Inferior parietal cortex (tissue), 1 donor: ENCODE measurements around the gene ITPA.

Source experiments
- DNase-seq: peaks from one replicate; pipeline ENCODE4 v3.0.0-alpha.2; 2016; ENCODE audit errors: extremely low spot score

The ITPA gene

DNA sequence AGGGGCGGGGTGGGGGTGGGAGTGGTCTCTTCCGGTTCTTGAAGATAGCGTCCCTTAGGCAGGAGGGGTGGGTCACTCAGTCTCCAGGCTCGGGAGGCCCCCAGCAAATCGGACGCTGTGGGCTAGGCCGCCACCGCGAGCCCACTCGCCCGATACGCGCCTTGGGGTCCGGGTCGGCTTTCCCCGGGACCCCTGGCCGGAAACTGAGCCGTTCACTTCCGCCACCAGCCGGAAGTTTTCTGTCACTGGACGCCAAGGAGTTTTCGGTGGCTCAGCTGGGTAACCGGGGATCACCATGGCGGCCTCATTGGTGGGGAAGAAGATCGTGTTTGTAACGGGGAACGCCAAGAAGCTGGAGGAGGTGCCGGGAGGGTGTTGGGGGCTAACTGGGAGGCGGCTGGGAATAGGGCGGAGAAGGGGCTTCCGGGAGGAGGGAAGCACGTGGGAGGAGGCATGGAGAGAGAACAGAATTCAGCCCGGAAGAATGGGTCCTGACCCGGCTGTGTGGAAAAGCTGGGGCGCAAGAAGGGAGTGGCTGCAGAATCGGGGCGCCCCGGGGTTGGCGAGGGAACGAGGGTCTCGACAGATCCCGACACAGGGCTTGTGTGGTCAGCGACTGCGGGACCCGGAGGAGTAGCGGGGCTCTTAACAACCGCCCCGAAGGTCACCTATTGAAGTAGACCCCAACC lies at the start of gene ITPA:
ITPA (plus strand) TSS at position 242 of the 689 bp plus-strand sequence; CDS start at position 296, 54 bp downstream.
- peak; percentile 66 for DNase-seq

DNA sequence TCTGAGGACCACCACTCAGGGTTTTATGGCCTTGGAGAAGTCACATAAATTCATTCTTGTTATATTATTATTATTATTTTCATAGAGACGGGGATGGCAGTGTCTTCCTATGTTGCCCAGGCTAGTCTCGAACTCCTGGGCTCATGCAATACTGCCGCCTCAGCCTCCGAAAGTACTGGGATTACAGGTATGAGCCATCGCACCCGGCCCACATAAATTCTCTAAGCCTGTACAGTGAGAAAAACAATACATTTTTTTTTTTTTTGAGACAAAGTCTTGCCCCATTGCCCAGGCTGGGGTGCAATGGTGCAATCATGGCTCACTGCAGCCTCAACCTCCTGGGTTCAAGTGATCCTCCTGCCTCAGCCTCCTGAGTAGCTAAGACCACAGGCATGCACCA lies 48.9 kb upstream of the ITPA start:
- no peak for DNase-seq

DNA sequence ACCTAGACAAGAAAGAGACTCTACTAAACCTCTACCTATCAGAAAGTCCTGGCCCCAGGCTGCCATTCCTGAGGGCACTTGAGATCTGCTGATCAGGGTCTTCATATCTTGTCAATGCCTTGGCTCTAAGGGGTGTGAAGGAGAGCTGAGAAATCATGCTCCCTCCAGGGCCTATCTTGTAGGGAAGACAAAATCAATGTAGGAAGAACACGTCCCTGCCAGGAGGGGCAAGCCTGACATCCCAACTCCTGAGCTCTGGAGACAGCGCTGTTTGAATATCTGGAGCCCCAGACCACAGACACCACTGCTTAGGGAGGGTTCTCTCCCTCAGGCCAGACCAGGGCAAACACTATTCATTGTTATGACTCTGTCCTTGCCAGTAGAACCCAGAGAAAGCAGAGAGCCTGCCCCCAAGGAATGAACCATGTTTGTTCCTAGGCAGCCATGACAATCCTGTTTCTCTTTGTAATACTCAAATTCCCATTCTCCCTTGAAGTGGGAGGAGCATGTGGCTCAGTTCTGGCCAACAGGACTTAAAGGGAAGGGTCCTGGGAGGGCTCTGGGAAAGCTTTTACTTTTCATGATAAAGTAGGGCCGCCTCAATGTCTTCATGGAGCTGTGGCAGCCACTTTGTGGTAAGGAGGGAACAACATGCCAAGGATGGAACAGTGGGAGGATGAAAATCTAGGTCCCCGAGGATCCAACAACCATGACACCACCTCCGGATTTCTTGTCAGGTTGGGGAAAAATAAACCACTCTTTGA lies 47.8 kb upstream of the ITPA start:
- DNase-seq = no peak

DNA sequence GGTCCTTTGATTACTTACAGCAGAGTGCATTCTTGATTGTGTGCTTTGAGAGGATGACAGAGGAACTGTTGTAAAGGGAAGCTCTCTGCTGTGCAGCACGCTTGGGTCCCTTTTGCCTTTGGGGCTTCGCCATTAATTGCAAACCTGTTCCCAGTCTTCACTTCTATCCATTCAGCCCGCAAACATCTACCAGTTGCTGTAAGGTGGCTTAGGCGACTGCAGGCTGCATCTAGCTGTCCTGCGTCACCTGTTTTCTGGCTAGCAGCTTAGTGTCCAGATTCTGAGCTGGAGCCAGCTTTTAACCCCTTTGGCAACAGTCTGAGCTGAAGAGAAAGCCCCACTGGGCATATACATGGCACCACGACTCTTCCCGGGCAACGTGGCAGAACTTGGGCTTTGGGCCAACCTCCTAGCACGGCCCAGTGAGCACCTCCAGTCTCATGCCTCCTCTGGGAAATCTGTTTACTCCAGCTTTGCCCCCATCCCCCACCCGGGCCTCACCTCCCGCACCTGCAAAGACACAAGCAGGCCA lies 47.2 kb upstream of the ITPA start:
- no peak for DNase-seq

DNA sequence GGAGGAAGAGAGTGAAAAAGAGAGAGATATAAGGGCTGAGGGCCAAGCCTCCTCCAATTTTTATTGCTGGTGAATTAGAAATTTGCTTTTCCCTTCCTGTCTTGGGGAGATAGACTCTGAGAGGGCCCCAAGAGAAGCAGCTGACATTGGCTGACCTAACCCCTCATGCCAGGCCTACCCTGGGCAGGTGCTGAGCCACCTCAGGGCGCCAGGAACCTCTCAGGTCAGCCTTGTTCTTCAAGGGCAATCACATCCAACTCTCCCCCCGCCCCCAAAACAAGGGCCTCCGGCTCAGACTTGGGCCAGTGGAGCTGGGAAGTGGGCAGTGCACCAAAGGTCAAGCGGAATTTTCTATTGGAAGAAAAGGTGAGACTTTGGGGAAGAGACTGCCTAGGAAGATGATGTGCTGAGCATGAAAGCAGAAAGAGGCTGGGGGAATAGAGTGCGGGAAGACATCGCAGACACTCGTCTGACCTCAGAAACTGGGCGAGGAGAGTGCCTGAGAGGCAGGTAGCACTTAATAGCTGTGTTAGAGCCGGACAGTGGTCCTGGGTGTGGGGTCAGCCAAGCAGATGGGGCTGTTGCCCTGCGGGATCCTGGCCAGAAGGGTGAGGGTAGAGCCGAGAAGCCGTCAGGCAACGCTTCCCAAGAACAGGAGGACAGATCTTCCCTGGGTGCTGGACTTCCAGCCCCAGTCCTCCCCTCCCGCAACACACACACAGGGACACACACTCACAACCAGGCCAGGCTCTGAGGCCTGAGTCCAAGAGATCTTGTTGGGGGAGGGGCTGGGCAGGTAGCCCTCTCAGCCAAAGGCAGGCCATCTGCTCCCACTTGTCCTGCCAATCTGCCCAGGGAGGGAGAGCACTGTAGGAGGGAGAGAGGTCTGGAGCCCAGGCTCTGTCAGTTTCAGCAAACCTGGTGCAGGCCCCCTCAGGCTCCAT lies 45.9 kb upstream of the ITPA start:
- no peak for DNase-seq

DNA sequence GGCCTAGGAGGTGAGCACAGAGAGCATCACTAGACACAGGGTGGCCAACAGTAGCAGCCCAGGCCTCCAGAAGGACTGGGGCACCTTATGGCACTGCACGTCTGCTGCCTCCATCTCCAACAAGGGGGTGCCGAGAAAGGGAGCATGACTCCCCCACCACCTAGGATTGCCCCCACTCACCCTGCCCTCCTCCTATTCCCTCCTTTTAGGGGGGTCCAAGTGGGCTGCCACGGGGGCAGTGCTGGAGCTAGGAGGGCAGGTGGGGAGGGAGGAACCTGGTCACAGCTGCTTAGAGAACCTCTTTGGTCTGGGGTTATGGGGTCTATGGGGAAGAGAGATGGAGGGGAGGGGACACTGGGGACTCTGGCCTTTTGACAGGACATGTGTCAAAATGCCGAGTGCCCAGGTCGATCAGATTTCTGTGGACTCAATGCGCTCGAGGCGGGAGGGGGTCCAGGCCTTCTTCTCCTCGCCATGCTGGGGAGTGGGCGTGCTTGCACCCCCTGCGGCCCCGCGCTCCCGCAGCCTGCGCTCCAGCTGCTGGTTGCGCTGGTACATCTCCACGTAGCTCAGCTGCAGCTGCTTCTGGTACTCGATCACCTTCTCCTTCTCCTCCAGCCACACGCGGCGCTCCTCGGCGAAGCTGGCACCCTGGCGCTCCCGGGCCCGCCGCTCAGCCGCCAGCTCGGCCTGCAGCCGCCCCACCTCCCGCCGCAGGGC lies 45.1 kb upstream of the ITPA start:
- DNase-seq = no peak

DNA sequence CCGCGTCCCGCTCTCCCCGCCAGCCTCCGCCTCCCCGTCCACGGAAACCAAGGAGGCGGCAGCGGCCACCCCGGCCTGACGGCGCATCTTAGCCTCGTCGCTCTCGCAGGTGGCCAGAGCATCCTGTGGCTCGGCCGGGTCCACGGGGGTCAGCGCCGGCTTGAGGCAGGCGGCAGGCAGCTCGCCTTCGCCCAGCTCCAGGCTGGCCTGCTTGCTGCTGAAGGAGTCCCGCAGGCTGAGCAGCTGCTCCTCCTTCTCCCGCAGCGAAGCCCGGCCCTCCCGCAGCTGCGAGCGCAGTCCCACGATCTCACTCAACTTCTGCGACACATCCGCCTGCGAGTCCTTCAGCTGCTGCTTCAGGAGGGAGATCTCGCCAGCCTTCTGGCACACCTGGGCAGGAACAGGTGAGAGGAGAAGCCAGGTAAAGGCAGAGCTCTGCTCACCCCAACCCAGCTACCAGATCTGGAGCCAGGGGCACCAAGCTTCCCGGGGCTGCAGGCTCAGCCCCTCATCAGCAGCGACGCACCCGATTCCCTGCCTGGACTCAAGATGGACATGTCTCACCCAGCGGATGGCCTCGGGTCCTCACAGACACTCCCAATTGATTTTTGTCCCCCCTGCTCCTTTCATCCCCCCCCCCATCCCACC lies 44.4 kb upstream of the ITPA start:
- DNase-seq = no peak

DNA sequence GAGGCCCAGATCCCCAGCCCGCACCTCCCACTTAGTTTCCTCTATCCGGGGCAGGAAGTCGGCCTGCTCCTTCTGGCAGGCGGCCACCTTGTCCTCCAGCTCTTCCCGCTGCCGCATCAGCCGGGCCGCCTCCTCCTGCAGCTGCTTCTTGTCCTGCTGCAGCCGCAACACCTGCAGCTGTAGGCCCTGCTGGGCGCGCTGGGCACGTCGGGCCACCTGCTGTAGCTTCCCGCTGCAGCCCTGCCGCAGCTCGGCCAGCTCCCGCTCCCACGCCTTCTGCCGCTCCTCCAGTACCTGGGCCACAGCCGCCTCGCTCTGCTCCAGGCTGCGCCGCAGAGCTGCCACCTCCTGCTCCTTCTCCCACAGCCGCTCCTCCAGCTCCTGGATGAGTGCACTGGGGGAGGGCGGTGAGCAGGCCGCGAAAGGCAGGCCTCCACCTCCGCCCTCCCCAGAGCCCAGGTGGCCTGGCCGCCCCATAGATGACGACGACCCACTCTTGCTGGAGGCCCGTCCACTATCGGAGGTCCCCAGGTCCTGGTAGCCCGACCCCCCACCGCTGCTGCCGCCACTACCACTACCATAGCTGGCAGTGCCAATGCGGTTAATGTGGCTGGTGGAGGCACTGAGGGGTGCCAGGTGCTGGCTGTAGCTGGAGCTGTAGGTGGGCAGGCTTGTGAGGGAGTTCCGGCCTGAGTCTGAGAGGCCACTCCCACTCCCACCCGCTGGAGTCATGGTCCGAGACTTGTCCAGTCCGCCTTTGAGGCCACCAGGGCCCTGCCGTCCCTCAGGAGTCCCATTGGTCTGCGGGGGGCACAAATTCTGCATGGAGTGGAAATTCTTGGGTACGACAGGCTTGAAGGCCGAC lies 43.6 kb upstream of the ITPA start:
- no peak for DNase-seq

DNA sequence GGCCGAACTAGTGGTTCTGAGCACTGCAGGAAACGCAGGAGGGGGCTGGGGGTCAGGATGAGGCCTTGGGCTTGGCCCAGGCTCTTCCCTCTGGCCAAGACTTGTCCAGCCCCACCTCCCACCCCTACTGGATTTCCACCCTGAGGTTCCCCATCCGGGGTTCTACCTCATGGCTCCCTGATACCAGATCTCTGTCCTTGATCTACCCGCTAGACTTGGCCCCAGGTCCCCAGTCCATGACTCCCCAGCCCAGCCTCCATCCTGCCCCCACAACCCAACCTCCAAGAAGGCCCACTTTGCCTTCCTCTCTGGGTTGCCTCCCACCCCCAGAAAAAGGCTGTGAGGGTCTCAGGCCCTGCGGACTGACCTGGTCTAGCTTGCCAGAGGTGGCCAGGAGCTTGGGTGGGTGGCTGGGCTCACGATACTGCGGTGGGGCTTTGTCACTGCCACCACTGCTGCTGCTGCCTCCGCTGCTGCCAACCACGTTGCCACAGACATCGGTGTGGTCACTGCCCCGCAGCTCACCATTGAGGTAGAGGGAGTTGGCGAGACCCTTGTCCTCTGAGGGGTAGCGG lies 42.9 kb upstream of the ITPA start:
- DNase-seq = no peak

DNA sequence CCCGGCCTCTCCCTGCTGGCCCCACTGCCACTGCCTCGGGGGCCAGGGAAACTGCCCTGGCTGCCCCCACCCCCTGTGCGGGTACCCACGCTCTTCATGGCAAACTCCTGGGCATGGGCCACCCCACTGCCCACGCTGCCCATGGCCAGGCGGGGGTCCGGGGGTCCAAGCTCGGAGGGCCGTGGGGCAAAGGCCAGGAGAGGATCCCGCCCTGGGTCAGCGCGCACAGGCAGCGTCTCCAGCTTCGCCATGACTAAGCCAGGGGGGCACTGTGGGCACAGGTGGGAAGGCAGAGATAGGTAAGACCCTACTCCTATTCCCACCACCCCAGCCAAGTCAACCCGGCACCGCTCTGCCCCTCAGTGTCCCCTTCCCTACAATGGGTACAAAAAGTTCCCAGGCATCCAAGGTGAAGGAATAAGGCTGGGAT lies 42.4 kb upstream of the ITPA start:
- no peak for DNase-seq

DNA sequence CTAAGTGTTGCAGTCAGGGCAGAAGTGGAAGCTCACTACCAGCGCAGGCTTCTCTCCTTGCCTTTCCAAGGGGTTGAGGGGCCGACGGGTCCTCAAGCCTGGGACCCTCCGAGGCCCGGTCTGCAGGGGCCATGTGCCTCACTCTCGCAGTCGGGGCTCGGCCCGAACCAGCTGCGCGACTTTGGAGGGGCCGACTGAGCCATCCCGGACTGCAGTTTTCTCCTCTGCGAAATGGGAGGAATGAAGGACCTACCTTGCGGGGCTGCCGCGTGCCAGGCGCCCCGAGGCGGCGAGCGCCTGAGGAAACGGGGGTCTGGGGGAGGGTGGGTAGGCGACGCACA lies 41.6 kb upstream of the ITPA start:
- no peak for DNase-seq

DNA sequence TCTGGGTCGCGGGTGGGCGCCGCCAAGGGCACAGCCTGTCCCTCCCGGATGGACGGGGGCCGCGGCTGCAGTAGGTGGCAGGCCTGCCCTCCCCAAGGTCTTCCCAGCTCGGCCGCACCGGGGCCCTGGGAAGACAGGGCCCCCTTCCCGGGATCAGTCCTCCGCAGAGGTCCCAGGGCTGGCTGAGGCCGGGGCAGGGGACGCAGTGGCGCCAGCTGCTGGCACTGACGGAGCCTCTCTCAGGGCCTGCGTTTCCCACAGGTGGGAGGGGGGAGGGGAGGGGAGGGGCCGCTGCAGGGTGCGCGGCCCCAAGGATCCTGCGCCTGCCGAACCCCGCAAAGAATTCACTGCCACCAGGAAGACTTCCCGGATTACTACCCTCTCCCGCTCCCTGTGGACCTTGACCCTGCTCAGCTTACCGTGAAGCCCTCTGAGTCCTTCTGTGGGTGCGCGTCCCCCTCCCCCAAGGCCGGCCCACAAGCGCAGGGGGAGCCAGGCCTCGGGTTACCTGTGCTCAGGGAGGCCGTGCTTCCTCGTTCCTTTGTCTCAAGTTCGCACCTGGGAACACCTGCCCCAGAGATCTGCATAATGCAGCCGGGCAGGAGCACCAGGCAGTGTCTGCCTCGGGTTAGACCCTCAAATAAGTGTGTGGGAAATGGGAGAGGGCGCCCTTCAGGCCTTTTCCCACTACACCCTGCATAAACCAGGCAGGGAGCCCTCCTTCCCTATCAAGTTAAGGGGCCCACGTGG lies 41.0 kb upstream of the ITPA start:
- no peak for DNase-seq

DNA sequence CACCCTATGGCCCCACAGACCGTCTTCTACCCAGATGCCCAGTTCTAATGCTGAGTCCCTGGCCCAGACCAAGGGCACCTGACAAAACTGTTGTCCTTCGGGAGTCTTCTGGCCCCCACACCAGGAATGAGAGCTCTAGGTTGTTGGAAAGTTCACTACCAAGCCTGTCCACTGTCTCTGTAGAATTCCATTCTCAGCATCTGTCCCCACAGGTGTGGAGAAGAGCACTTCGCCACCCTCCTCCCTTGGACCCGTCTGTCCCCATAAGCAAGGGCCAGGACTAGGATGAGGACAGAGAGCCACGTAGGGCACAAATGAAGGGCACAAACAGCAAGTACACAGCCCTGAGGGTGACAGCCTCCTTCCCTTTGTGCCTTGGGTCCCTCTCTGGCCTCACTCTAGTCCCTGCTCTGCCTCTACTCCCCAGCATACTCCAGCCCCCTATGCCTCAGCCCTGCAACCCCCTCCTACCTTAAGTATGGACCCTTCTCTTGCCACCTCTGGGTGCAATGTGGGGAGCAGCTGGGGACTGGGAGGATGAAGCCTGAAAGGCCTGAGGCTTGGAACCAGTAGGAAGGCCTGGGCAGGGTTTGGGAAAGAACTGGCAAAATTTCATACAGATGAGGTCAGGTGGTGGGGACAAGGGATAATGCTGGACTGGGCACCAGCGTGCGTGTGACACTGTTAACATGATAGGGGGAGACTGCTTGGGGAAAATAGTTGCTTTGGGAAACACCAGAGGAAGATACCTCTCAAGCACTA lies 40.3 kb upstream of the ITPA start:
- no peak for DNase-seq

DNA sequence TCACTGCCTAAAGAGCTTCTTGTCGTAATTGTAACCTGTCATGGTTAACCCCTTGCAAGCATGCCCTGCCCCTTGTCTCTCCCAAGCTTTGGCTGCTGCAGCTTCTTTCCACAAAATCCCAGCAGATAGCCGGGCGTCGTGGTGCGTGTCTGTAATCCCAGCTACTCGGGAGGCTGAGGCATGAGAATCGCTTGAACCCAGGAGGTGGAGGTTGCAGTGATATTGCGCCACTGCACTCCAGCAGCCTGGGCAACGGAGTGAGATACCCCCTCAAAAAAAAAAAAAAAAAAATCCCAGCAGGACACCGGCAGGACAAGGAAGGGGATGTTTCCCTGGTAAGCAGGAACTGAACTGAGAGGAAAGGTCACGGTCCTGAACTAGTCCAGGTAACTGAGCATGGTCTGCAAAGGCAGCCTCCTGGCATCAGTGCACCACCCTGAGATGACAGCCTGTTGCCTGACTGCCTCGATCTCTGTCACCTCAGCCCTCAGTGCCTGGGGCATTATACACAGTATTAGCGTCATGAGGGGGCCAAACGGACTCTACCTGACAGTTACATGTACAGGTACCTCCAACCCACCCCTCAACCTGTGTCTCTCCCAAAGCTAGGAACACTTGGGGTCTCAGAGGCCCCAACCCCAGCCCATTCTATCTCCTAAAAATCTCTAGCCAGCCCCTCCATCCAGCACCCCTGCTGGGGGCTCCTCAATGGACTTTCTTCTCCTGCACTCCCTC lies 37.7 kb upstream of the ITPA start:
- no peak for DNase-seq

DNA sequence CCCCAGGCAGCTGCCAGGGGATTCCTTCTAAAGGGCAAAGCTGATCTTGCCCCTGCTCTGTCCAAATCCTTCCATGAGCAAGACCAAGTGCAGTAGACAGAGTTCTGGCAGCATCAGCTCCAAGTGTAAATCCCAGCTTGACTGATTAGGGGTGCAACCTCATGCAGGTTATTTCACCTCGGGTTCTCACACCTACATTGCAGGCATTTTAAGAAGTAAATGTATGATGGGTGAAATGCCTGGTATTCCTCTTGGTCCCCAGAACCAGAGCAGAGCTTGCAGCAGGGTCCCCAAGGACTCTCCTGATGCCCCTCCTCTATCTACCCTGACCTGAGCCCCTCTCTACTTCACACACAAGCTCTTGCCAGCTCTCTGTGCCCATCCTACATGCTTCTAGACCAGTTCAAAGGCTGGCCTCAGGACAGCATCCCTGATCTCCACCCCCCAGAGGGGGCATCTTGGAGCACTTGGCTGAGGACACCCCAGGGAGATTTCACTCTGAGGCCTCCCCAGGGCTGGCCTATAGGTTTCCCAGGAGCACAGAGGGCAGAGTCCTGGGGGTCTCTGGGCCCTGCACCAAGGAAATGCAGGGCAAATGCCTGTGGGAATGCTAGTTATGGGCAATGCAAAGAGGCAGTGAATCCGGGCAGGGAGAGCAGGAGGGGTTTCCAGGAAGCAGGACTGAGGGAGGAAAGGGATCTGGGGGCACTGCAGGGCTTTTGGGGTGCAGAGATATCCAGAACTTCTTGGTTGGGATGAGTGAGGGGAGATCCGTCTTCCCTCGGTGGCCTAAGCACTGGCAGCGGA lies 37.0 kb upstream of the ITPA start:
- no peak for DNase-seq

DNA sequence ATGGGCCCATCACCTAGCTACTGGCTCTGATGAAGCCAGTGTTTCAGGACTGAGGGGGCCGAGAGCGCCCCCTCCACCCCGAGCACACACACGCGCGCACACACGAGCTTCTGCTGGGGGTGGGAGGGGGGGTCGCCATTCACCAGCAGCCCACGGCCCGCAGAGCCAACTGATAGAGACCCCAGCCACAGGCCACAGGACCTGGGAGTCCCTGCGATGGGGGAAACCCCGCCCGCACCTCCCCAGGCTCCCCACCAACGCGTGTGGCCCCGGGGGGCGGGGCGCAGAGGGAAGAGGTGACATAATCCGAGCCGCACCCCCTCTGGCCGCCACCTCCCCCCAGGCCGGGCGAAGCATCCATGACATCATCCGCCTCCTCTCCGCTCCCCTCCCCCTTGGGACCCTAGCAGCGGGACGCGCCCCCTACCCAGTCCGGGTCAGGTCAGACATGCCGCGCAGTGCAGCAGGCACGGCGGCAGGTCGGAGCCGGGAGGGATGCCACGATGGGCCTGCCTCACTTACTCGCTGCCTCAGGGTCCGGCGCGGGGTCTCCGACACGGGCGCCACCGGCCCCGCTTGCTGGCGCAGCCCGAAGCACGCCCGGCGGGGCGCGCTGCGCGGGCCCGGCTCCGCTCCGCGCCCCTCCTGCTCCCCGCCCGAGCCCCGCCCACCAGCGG lies 36.2 kb upstream of the ITPA start, which contains the start of gene LZTS3:
LZTS3 (minus strand) TSS at position 617 of the 677 bp plus-strand sequence. CDS start 6,386 bp downstream, outside the sequence.
- DNase-seq = no peak
